ENCODE data around the gene SPATA32. TPM values are rescaled to one million over a fixed set of nuclear protein-coding genes. Genes with fewer than 3 reads are reported as not detected.
A peak's percentile ranks its signal among the peaks of the same experiment; 100 is the strongest.

Gene SPATA32
- total and polyA plus RNA-seq, 9 donors, result 0.12 TPM; not detected in 8

DNA sequence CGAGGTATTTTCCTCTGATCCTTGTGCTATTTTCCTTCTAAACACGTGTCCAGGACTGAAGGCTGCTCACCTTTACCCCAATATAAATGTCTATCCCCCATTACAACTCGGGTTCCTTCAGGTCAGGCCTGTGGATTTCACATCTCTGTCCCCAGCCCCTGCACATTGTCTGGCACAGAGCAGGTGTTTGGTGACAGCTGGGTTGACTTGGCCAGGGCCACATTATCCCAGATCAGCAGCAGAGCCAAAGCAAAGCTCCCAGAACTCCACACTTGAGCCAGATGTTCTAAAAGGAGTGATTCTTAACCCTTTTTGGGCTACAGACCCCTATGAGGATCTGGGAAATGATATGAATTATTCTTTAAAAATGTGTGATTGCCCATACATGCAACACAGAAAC is 18.0 kb upstream of the SPATA32 start:
- no peak for DNase-seq
- peaks cover 20% of the 10 kb centered on the region for H3K4me1 ChIP-seq (ENCODE audit: insufficient read depth)
- 67 to 80% (median 72%) methylated on average over 3 of the region's 3 CpGs for WGBS, 3 donors
- intact Hi-C loops (cut with DNase I), result loop anchor here in 3 of 4 donors (2.0 to 10.0 kb wide), 5 partner anchors 37 to 107 kb away; partner anchors contain the start of genes FMNL1 (in 1 of the 3) and MAP3K14 (in 1 of the 3)
- H3K9me3 ChIP-seq, result no peaks in the 10 kb centered on the region
- H3K4me3 ChIP-seq, result no peak overlapping the region
- H3K27me3 ChIP-seq, result no peaks in the 10 kb centered on the region
- TF ChIP-seq EP300 (IDR thresholded peaks at IDR 0.05) (no peak), CTCF (IDR thresholded peaks at IDR 0.05) (no peak), POLR2A (IDR thresholded peaks at IDR 0.05) (no peak)
- no peak overlapping the region for H3K27ac ChIP-seq
- no peaks in the 10 kb centered on the region for H3K36me3 ChIP-seq

DNA sequence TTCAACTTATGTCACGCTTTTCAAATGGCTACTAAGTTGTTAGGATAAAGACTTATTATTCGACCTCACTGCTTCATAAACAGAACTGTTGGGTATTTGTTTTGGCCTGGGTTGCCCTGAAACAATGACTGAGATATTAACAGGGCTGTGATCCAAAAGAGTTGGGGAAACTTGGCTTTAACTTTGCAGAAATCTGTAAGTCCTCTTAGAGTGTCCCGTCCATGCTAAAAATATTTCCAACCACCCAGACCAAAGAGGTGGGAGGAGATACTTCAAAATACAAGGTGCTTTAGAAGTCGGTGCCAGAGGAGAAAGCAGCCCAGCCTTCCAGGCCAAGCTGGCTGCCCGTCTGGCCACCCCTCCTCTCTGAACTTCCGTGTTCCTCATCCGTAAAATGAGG is 16.1 kb upstream of the SPATA32 start:
- intact Hi-C loops (cut with DNase I), result loop anchor here (2.0 to 10.0 kb wide), 5 partner anchors 39 to 109 kb away; partner anchors contain the start of genes FMNL1 (in 1 of the 4) and MAP3K14 (in 1 of the 4)
- Histone ChIP-seq H3K36me3 (no peaks in the 10 kb centered on the region), H3K4me1 (ENCODE audit: insufficient read depth) (peaks cover 15% of the 10 kb centered on the region), H3K27ac (peak overlapping the region in 1 of 2 donors; percentile 35), H3K9me3 (no peaks in the 10 kb centered on the region), H3K27me3 (no peaks in the 10 kb centered on the region), H3K4me3 (no peak overlapping the region)
- TF ChIP-seq CTCF (IDR thresholded peaks at IDR 0.05) (no peak), EP300 (IDR thresholded peaks at IDR 0.05) (no peak), POLR2A (IDR thresholded peaks at IDR 0.05) (no peak)
- 2 to 9% (median 4%) methylated on average over 7 of the region's 7 CpGs for WGBS, 3 donors
- no peak for DNase-seq

GRCh38 chr17:45277216-45277849 is 15.4 kb upstream of the SPATA32 start:
- Histone ChIP-seq H3K4me3 (no peak overlapping the region), H3K9me3 (no peaks in the 10 kb centered on the region), H3K27ac (peak overlapping the region in 1 of 2 donors; percentile 35), H3K27me3 (no peaks in the 10 kb centered on the region), H3K36me3 (no peaks in the 10 kb centered on the region), H3K4me1 (ENCODE audit: insufficient read depth) (peaks cover 10% of the 10 kb centered on the region)
- 7 to 12% (median 10%) methylated on average over 16 of the region's 16 CpGs for WGBS, 3 donors
- peak; percentile 89 to 94 (median 92) for DNase-seq
- intact Hi-C loops (cut with DNase I), result loop anchor here (2.0 to 10.0 kb wide), 5 partner anchors 40 to 110 kb away; partner anchors contain the start of genes FMNL1 (in 1 of the 4) and MAP3K14 (in 1 of the 4)
- TF ChIP-seq POLR2A (IDR thresholded peaks at IDR 0.05), result no peak
- TF ChIP-seq CTCF (IDR thresholded peaks at IDR 0.05), result peak; percentile 54 to 87 (median 84)
- no peak for TF ChIP-seq EP300 (IDR thresholded peaks at IDR 0.05)

GRCh38 chr17:45276031-45276430 is 14.1 kb upstream of the SPATA32 start:
- Histone ChIP-seq H3K36me3 (no peaks in the 10 kb centered on the region), H3K9me3 (no peaks in the 10 kb centered on the region), H3K4me3 (no peak overlapping the region), H3K27me3 (no peaks in the 10 kb centered on the region), H3K27ac (no peak overlapping the region), H3K4me1 (ENCODE audit: insufficient read depth) (peaks cover 10% of the 10 kb centered on the region)
- intact Hi-C loops (cut with DNase I), result loop anchor here (2.0 to 10.0 kb wide), 5 partner anchors 41 to 111 kb away; partner anchors contain the start of genes FMNL1 (in 1 of the 4) and MAP3K14 (in 1 of the 4)
- WGBS, 3 donors, result 21 to 32% (median 24%) methylated on average over 6 of the region's 6 CpGs
- DNase-seq, result peak in 1 of 5 donors; percentile 64
- no peak for TF ChIP-seq CTCF (IDR thresholded peaks at IDR 0.05)

Measured in ovary (tissue), 9 donors.